HepG2 (cell line): ENCODE data around the gene MAN1C1.

ENCODE experiments used
- ARHGAP35 ChIP-seq: sonication (generic); formaldehyde crosslinking; IDR thresholded peaks from 2 replicates; pipeline ENCODE4 v1.9.0; 2022; ENCODE audit warnings: mild to moderate bottlenecking, inconsistent platforms, moderate library complexity, missing genetic modification reagents, borderline replicate concordance
- ELF4 ChIP-seq: sonication (generic); formaldehyde crosslinking; IDR thresholded peaks from 2 replicates; pipeline ENCODE4 v1.5.0; 2020; ENCODE audit warnings: missing genetic modification reagents, mild to moderate bottlenecking, moderate library complexity, borderline replicate concordance
- ESRRA ChIP-seq: sonication (generic); formaldehyde crosslinking; IDR thresholded peaks from 2 replicates; pipeline ENCODE4 v1.5.1; 2020; ENCODE audit warnings: mild to moderate bottlenecking, low read depth, missing genetic modification reagents
- FOXM1 ChIP-seq: sonication (generic); formaldehyde crosslinking; IDR thresholded peaks from 2 replicates; pipeline ENCODE4 v1.5.0; 2020; ENCODE audit warnings: missing genetic modification reagents
- HNRNPUL1 ChIP-seq: fragments of 200-400 bp; formaldehyde crosslinking; IDR thresholded peaks from 2 replicates; pipeline ENCODE4 v1.6.1; 2017; ENCODE audit warnings: low read depth, mild to moderate bottlenecking, low read length, moderate library complexity
- JUND ChIP-seq: sonication (generic); formaldehyde crosslinking; IDR thresholded peaks from 2 replicates; pipeline ENCODE4 v1.8.0; 2022; ENCODE audit warnings: mild to moderate bottlenecking, missing genetic modification reagents
- NONO ChIP-seq, 2 experiments: fragments of 450-650 bp in 1 of 2; sonication (generic) in 1 of 2; formaldehyde crosslinking in 1 of 2; IDR thresholded peaks in 1 of 2; conservative IDR thresholded peaks in 1 of 2; 2 replicates each; pipeline versions ENCODE4 v1.6.1 to v1.8.0; 2017 to 2022; ENCODE audit warnings: mild to moderate bottlenecking in 1 of 2, missing genetic modification reagents in 1 of 2, moderate library complexity in 1 of 2
- NR2F1 ChIP-seq, 2 experiments: fragments of 450-650 bp in 1 of 2; formaldehyde crosslinking in 1 of 2; IDR thresholded peaks; 2 replicates each; pipeline versions ENCODE4 v1.5.0 to v1.6.1; 2016 to 2020; ENCODE audit warnings: mild to moderate bottlenecking in 1 of 2, missing compliant biosample characterization in 1 of 2, missing genetic modification reagents in 1 of 2, moderate library complexity in 1 of 2
- ZMYM4 ChIP-seq: sonication (generic); formaldehyde crosslinking; IDR thresholded peaks from 2 replicates; pipeline ENCODE4 v1.8.1; 2023; ENCODE audit warnings: mild to moderate bottlenecking, missing genetic modification reagents
- ZNF577 ChIP-seq: sonication (generic); formaldehyde crosslinking; IDR thresholded peaks from 2 replicates; pipeline ENCODE4 v1.4.0; 2020; ENCODE audit warnings: mild to moderate bottlenecking, low read depth, missing genetic modification reagents, borderline replicate concordance
- ZNF615 ChIP-seq: sonication (generic); formaldehyde crosslinking; IDR thresholded peaks from 2 replicates; pipeline ENCODE4 v1.5.0; 2020; ENCODE audit warnings: mild to moderate bottlenecking, missing genetic modification reagents, borderline replicate concordance
- ZNF720 ChIP-seq: sonication (generic); formaldehyde crosslinking; IDR thresholded peaks from 2 replicates; pipeline ENCODE4 v1.4.0; 2020; ENCODE audit warnings: missing genetic modification reagents
- TF ChIP-seq, protein P1 (sequence below): sonication (generic); formaldehyde crosslinking; IDR thresholded peaks from 2 replicates; pipeline ENCODE4 v1.4.0; 2020; ENCODE audit warnings: missing genetic modification reagents
- TF ChIP-seq, protein P2 (sequence below): sonication (generic); formaldehyde crosslinking; IDR thresholded peaks from 2 replicates; pipeline ENCODE4 v1.4.0; 2020; ENCODE audit warnings: missing genetic modification reagents

DNA sequence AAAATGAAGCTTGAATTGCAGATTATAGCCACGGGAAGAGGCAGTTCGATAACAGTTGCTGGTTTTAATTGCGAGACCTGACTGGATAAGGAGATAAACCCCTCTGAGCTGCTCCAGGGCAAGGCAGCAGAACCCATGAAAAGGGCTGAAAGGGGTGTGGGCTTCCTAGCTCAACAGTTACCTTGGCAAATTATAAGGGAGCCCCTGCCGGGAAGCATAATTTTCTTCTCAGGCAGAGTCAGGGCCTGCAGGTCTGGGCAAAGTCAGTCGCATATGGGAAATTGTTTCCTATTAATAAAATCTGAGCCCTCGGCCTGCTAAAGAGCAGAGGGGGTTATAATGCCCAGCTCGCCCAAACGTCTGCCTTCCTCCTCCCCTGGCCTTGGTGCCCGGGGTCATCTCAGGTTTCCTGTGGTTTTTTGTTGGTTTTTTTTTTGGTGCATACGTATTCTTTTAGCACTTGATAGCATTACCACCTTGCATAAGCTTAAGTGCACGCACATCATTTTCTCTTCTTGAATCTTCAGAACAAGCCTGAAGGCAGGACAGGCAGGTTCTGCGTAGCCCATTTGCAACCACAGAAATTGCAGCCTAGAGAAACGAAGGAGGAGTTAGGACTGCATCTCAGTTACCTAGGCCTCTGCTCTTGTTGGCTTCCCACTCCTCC, 149.5 kb downstream of the MAN1C1 start:
- TF ChIP-seq ZNF577 (CRISPR knock-in tag) (no peak), FOXM1 (CRISPR knock-in tag) (no peak), ELF4 (no peak), NR2F1 (CRISPR knock-in tag; IDR thresholded peaks at IDR 0.05) (no peak), ZNF615 (CRISPR knock-in tag) (no peak), HNRNPUL1 (no peak), ZMYM4 (CRISPR knock-in tag) (no peak), JUND (no peak), ESRRA (CRISPR knock-in tag) (no peak), ARHGAP35 (no peak), NONO (IDR thresholded peaks at IDR 0.05) (no peak), NONO (CRISPR knock-in tag; conservative IDR thresholded peaks at IDR 0.05) (no peak), ZNF720 (no peak)
- TF ChIP-seq, protein P1, sequence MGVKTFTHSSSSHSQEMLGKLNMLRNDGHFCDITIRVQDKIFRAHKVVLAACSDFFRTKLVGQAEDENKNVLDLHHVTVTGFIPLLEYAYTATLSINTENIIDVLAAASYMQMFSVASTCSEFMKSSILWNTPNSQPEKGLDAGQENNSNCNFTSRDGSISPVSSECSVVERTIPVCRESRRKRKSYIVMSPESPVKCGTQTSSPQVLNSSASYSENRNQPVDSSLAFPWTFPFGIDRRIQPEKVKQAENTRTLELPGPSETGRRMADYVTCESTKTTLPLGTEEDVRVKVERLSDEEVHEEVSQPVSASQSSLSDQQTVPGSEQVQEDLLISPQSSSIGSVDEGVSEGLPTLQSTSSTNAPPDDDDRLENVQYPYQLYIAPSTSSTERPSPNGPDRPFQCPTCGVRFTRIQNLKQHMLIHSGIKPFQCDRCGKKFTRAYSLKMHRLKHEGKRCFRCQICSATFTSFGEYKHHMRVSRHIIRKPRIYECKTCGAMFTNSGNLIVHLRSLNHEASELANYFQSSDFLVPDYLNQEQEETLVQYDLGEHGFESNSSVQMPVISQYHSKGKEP (CRISPR knock-in tag) = no peak
- TF ChIP-seq, protein P2, sequence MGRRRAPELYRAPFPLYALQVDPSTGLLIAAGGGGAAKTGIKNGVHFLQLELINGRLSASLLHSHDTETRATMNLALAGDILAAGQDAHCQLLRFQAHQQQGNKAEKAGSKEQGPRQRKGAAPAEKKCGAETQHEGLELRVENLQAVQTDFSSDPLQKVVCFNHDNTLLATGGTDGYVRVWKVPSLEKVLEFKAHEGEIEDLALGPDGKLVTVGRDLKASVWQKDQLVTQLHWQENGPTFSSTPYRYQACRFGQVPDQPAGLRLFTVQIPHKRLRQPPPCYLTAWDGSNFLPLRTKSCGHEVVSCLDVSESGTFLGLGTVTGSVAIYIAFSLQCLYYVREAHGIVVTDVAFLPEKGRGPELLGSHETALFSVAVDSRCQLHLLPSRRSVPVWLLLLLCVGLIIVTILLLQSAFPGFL = no peak
